ENCODE measurements around the gene DNAH1. TPM values are rescaled to one million over a fixed set of nuclear protein-coding genes. Genes with fewer than 3 reads are reported as not detected.

DNAH1 gene
- total and polyA plus RNA-seq, 3 donors from 2014 or later, result 40.0 to 50.4 (median 49.1) TPM

- DNase-seq, result no peak
- intact Hi-C loops (cut with DNase I; ENCODE audit: low total_unique reads), result no loop called here
- H3K27me3 ChIP-seq, result no peaks in the 10 kb centered on the region
- H3K4me1 ChIP-seq, result no peaks in the 10 kb centered on the region
- TF ChIP-seq CTCF (IDR thresholded peaks at IDR 0.05) (no peak), POLR2A (IDR thresholded peaks at IDR 0.05) (no peak)
- no peaks in the 10 kb centered on the region for H3K9me3 ChIP-seq
- H3K27ac ChIP-seq, result no peak overlapping the region
- no peaks in the 10 kb centered on the region for H3K36me3 ChIP-seq (ENCODE audit: low read depth, missing control alignments)
- 80% methylated on average over 11 of the region's 11 CpGs; no CpG with 5 or more reads in 1 of the 2 donors for WGBS, 2 donors
- no peak overlapping the region for H3K4me3 ChIP-seq
Measured at GRCh38 chr3:52349131-52349530, 33.0 kb downstream of the DNAH1 start.

GRCh38 chr3:52349611-52350395 is 33.7 kb downstream of the DNAH1 start:
- Histone ChIP-seq H3K36me3 (ENCODE audit: low read depth, missing control alignments) (no peaks in the 10 kb centered on the region), H3K9me3 (no peaks in the 10 kb centered on the region), H3K4me1 (no peaks in the 10 kb centered on the region), H3K27ac (no peak overlapping the region), H3K4me3 (no peak overlapping the region), H3K27me3 (no peaks in the 10 kb centered on the region)
- no peak for DNase-seq
- WGBS, 2 donors, result 92% methylated on average over 16 to 19 of the region's 19 CpGs
- TF ChIP-seq CTCF (IDR thresholded peaks at IDR 0.05) (no peak), POLR2A (IDR thresholded peaks at IDR 0.05) (no peak)
- intact Hi-C loops (cut with DNase I; ENCODE audit: low total_unique reads), result no loop called here

GRCh38 chr3:52350416-52350815 is 34.3 kb downstream of the DNAH1 start:
- Histone ChIP-seq H3K4me3 (no peak overlapping the region), H3K36me3 (ENCODE audit: low read depth, missing control alignments) (no peaks in the 10 kb centered on the region), H3K9me3 (no peaks in the 10 kb centered on the region), H3K4me1 (no peaks in the 10 kb centered on the region), H3K27me3 (no peaks in the 10 kb centered on the region), H3K27ac (no peak overlapping the region)
- intact Hi-C loops (cut with DNase I; ENCODE audit: low total_unique reads), result no loop called here
- WGBS, 2 donors, result 94 to 100% methylated on average over 1 to 7 of the region's 7 CpGs
- TF ChIP-seq CTCF (IDR thresholded peaks at IDR 0.05) (no peak), POLR2A (IDR thresholded peaks at IDR 0.05) (no peak)
- DNase-seq, result no peak

DNA sequence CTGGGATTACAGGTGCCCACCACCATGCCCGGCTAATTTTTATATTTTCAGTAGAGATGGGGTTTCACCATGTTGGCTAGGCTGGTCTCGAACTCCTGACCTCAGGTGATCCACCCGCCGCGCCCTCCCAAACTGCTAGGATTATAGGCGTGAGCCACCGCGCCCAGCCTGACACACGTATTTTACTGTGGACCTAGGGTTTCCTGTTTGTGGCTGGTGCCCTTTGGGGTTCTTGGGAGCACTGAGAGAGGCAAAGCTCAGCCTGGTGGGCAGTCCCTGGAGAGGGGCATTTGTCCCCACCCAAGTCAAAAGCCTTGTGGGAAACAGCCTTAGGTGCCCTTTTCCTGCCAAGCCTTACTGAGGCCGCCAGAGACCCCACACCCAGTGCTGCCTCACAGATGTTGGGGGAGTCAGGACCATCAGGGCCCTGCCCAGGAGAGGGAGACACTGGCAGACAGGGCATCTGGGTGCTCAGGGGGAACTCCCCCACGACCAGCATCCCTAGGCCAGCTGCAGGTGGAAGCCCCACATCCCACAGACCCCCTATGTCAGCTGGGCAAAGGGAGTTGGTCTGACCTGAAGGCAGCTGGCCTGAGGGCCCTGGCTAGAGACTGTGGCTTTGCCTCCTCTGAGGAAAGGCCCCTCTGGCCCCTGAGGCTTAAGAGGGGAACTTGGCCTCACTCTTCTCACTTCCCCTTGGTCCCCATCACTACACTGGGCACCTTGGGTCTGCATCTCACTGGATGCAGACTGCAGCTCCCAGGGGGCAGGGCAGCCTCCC is 35.1 kb downstream of the DNAH1 start:
- H3K27ac ChIP-seq, result no peak overlapping the region
- H3K4me1 ChIP-seq, result no peaks in the 10 kb centered on the region
- H3K9me3 ChIP-seq, result no peaks in the 10 kb centered on the region
- no peak overlapping the region for H3K4me3 ChIP-seq
- H3K36me3 ChIP-seq (ENCODE audit: low read depth, missing control alignments), result no peaks in the 10 kb centered on the region
- no peaks in the 10 kb centered on the region for H3K27me3 ChIP-seq
- intact Hi-C loops (cut with DNase I; ENCODE audit: low total_unique reads), result no loop called here
- no peak for DNase-seq
- TF ChIP-seq CTCF (IDR thresholded peaks at IDR 0.05) (no peak), POLR2A (IDR thresholded peaks at IDR 0.05) (no peak)
- WGBS, 2 donors, result 91 to 98% methylated on average over 10 to 11 of the region's 11 CpGs

Measured in testis (tissue), 3 donors.